Posterior vena cava (tissue), 2 donors: ENCODE data around the gene GTF2A1. TPM values are rescaled to one million over a fixed set of nuclear protein-coding genes. Genes with fewer than 3 reads are reported as not detected.
"Not testable (repeated sequence)": the region's sequence is repeated elsewhere in the genome, so short reads cannot be mapped to it uniquely, and the experiment has no call there.

Experiments used
- DNase-seq: peaks from one replicate; pipeline ENCODE4 v3.0.0-alpha.2; 2020; ENCODE audit warnings: low spot score
- intact Hi-C, 2 donors: fragments of 100-400 bp; cut with DNase I; formaldehyde crosslinking; loops; one replicate each; pipeline versions ENCODE4 v1.14.1 to v1.14.2; 2022 to 2023
- total RNA-seq, 2 donors: library from RNA; stranded (reverse); fragmentation: NEBNext Ultra II Directional; extraction: Animal tissue kit (Norgen Biotek cat#: 25700); gene quantifications; one replicate each; pipeline ENCODE4 v1.2.1, GENCODE V29; 2021
- donor health status: DM: yes; HTN: yes; CAD: no.
- donor health status: DM: yes; HTN: yes; CAD: no.

The GTF2A1 gene
- total RNA-seq, 2 donors from 2014 or later: 28.3 to 30.6 TPM

DNA sequence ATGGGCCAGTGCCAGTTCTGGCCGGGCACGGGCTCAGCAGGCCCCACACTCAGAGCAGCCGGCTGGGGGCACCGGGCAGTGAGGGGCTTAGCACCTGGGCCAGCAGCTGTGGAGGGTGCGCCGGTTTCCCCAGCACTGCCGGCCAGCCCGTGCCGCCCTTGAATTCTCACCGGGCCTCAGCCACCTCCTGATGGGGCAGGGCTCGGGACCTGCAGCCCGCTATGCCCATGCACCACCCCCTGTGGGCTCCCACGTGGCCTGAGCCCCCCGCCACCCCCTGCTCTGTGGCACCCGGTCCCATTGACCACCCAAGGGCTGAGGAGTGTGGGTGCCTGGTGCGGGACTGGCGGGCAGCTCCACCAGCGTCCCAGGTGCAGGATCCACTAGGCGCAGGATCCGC is 15.4 kb upstream of the GTF2A1 start:
- intact Hi-C loops: no loop called here
- DNase-seq: no peak

DNA sequence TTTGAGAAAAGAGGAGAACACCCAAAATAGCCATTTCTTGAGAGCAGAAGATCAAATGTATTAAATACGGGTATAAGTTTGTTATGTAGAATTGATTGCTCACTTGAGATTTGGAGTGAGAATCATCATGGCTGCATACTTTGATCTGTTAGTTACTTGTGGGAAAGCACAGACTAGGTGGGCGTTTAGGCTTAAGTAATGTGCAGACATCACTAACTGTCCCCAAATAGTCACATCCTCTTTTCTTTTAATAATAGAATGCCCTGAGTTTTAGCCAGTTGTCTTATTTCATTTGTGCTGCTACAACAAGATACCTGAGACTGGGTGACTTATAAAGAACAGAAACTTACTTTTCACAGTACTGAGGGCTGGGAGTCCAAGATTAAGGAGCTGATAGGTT is 14.3 kb upstream of the GTF2A1 start:
- intact Hi-C loops: no loop called here
- no peak for DNase-seq

DNA sequence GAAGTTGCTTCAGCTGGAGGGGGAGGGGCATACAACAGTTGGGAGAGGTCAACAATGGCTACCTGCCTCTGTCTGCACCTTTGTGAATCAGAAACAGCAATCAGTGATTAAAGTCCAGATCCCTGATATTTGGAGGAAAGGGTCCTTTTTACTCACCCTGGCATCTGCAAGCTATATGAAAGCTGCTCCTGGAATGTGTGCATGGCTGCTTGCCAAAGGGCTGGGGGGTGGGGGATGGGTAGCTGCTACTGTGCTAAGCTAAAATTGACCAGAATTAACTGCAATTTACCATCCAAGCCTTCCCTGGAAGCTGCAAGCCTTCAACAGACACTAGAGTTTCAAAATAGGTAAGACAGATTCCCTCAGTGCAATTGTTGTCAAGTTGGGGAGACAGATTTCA is 13.5 kb upstream of the GTF2A1 start:
- intact Hi-C loops: no loop called here
- no peak for DNase-seq

DNA sequence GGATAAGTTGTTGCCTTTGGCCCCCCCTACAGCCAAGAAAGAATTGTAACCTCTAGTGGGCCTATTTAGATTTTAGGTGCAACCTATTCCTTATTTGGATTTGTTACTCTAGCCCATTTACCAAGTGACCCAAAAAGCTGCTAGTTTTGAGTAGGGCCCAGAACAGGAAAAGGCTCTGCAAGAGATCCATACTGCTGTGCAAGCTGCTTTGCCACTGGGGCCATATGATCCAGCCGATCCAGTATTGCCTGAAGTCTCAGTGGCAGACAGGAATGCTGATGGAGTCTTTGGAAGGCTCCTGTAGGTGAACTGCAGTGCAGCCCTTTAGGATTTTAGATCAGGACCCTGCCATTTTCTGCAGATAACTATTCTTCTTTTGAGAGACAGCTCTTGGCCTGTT is 12.9 kb upstream of the GTF2A1 start:
- intact Hi-C loops: no loop called here
- DNase-seq: no peak

DNA sequence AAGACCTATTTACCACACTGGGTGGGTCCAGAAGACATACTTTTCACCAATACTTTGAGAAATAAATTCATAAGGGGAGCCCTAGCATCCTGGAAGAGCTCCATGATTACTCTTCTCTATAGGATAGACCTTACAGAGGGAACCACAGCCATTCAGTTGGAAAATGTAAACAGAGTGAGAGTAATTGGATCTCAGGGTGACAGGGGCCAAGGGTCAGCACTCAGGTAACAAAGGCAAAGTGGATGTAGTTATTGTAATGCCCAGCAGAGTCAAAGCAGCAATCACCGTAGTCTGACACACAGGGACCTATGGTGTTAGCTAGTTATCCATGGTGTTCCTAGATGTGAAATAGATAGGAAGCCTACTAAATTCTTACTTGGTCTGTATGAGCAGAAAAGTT is 10.8 kb upstream of the GTF2A1 start:
- intact Hi-C loops: no loop called here
- DNase-seq: no peak

DNA sequence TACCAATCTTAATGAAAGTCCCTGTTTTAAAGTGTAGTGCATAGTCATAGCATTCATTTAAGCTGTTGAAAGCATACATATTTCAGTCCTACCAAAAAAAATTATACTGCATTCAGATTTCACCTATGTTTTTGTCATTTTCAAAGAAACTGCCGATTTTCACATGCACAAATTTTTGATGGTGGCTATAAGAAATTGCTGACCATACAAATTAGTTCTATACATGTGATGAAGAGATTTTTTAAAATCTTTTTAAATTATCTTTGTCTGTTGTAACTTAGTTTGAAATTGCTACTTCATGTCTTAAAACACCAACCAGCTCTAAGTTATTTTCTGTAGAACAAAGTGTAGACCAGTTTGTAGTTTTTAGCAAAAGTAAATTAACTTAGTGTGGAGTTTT is 3.5 kb upstream of the GTF2A1 start:
- intact Hi-C loops: loop anchor here in 1 of 2 donors (10.0 kb wide), 1 partner anchor 1761 kb away; no protein-coding TSS in a partner anchor
- no peak for DNase-seq

DNA sequence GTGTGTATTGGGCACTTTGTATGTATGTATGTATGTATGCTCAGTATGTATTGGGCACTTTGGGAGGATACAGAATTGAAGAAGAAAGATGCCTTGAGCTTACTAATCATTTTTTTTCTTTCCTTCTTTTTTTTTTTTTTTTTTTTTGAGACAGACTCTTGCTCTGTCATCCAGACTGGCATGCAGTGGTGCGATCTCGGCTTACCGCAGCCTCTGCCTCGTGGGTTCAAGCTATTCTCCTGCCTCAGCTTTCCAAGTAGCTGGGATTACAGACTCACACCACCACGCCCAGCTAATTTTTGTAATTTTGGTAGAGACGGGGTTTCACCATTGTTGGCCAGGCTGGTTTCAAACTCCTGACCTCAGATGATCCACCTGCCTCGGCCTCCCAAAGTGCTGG is 3.0 kb upstream of the GTF2A1 start:
- intact Hi-C loops: loop anchor here in 1 of 2 donors (10.0 kb wide), 1 partner anchor 1761 kb away; no protein-coding TSS in a partner anchor
- not testable (repeated sequence) for DNase-seq

DNA sequence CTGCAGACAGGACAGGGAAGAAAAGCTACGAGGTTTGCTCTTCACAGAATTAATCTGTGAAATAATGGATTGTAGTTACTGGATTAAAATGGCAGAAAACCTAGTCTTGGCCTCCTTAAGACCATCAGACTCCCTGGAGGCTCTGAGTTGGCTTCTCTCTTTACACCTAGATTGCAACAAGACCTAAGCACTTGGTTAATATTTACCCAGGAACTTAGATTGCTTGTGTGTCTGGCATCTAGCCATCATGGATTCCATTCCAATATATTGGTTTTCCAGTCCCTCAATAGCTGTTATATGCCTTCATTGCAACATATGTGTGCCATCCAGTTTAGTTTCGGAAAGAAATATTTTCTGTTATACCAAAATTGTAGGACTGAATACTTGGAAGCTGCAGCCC is 1.9 kb upstream of the GTF2A1 start:
- intact Hi-C loops: loop anchor here in 1 of 2 donors (10.0 kb wide), 1 partner anchor 1762 kb away; no protein-coding TSS in a partner anchor
- DNase-seq: no peak

DNA sequence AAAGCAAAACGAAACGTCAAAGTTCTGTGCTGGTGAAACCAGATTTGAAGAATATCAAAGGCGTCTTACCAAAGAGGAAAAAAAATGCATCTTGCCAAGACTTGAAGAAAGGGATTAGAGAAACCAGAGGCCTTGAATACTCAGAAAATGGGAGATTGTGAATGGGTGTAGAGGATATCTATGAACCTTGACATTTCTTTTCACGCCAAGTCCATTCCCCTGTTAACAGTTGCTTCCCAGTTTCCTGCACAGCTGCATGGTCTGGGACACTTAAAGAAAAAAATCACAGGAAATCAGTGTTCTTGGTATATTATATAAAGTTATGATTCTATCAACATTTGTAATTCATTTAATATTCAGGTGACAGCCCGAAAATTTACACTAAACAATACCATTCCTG is 1.4 kb upstream of the GTF2A1 start:
- intact Hi-C loops: loop anchor here in 1 of 2 donors (10.0 kb wide), 1 partner anchor 1763 kb away; no protein-coding TSS in a partner anchor
- no peak for DNase-seq

DNA sequence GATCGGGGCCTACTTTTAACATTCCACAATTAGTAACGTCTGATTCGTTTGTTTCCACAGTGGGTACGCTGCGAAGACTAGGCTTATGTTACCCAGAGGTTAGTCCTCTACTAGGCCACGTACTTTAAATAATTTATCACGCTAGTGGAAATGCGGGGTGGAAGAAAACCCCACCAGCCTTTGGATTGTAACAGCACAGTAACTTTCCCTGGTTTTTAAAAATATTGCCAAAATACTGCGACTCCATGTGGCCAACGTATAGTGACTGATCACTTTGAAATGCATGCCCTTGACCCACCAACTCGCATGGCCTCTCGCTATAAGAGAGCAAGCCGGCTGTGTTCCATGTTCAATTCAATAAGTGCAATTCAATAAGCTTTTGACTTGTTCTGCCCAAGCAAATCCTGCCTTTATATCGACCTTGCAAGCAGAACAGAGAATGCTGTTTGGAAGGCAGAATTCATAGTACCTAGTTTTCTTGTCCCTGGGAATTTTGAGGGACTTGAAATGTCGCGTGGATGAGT is 882 bp upstream of the GTF2A1 start:
- DNase-seq: no peak
- intact Hi-C loops: loop anchor here in 1 of 2 donors (10.0 kb wide), 1 partner anchor 1763 kb away; no protein-coding TSS in a partner anchor

DNA sequence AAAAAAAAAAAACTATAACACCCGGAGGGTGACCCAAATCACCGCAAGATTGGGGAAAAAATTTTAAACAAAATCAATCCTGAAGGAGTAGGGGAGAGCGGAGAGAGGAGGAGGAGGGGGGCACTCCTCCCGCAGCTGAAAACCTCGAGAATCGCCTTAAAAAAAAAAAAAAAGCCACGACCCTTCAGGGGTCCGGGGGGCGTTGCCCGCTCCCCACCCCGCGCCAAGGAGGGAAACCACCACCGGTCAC is 254 bp downstream of the GTF2A1 start:
- DNase-seq: no peak
- intact Hi-C loops: loop anchor here in 1 of 2 donors (10.0 kb wide), 1 partner anchor 1764 kb away; no protein-coding TSS in a partner anchor

DNA sequence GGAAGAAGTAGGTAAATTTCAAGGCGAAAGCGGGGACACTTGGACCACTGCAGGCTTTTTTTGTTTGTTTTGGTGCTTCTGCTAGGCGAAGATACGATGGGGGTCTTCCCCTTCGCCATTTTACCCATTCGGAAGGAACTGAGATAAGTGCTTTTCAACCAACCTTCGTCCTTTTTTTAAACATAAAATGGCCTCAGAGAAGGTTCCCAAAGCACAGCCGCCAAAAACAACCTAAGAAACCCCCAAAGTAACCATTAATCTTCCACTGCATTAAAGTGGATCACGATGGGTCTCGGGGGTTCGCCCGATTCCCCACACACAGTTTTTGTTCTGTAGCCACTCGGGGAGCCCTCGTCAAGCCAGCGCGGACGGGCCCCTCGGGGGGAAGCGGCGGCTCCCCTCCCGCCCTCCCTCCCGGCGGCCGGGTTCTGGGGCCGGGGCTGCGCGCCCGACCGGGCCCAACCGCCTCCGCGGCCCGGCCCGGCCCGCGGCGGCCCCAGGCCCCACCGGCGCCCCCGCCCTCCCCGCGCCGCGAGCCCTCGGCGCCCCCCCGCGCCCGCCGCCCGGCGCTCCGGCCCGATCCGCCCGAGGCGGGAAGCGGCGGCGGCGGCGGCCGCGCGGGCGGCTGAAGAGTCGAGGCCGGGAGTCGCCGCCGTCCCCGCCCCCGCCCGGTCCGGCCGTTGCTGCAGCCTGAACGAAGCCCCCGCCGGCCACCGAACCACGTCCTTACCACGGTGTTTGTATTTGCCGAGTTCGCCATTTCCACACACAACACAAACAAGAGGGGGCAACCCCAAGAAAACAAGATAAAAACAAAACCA is 790 bp downstream of the GTF2A1 start:
- DNase-seq: peak; percentile 85
- intact Hi-C loops: loop anchor here in 1 of 2 donors (10.0 kb wide), 1 partner anchor 1765 kb away; no protein-coding TSS in a partner anchor

DNA sequence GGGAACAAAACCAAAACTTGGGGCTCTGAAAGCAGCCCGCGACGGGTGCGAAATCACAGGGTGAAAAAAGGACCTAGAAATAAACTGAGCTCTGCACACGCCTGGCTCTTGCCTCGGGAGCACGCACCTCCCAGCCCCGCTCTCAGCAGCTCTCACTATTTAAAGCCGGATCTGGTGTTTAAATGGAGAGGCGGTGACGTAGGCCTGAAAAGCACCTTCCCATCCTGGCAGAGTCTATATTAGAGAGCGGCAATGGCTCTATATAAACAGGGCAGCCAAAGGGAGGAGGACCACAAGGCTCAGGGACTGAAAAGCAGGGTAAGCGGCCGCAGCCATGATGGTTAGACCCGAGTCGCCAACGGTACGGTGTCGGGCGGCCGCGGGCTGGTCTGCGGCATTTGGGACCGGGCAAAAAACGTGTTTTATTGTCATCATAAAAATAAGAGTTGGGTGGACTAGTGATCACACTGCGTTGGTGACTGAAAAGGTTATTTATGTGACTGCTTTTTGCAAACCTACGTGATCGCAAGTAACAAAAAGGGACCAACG is 1.5 kb downstream of the GTF2A1 start:
- DNase-seq: peak; percentile 95
- intact Hi-C loops: no loop called here

DNA sequence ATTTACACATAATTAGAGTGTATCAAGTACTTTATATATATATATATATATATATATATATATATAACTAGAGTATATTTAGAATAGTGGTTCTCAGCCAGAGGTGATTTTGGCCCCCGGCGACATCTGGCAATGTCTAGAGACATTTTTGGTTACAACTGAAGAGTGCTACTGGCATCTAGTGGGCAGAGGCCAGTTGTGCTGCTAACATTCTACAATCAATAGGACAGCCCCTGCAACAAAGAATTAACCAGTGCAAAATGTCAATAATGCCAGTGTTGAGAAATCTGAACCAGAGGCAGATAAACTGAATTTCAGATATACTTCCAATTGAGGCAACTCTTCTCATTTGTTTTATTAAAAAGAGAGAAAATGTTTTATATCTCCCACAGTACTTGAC is 8.9 kb downstream of the GTF2A1 start:
- intact Hi-C loops: no loop called here
- DNase-seq: no peak

DNA sequence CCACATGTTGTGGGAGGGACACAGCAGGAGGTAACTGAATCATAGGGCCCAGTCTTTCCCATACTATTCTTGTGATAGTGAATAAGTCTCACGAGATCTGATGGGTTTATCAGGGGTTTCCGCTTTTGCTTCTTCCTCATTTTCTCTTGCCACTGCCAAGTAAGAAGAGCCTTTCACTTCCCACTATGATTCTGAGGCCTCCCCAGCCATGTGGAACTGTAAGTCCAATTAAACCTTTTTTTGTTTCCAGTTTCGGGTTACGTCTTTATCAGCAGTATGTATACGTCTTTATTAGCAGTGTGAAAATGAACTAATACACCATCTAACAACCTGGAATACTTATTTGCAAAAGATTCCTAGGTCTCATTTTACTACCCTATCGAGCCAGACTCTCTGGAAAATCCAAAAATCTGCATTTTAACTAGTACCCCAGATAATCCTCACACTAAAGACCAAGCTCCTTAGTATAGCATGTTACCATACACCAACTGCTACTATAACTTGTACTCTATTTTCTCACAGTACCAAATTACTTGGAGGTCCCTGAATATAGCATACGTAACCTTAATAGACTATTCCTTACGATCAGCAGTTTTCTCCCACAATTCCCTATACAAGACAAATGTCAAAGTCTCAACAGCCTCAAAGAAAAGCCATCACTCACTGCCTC is 11.5 kb downstream of the GTF2A1 start:
- DNase-seq: no peak

DNA sequence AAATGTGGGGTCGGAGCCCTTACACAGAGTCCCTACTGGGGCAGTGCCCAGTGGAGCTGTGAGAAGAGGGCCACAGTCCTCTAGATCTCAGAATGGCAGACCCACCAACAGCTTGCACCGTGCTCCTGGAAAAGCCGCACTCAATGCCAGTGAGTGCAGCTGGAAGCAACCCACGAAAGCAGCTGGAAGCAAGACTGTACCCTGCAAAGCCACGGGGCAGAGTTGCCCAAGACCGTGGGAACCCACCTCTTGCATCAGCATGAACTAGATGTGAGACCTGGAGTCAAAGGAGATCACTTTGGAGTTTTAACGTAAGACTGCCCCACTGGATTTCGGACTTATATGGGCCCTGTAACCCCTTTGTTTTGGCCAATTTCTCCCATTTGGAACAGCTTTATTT is 12.3 kb downstream of the GTF2A1 start:
- intact Hi-C loops: no loop called here
- DNase-seq: no peak

More for the DNA sequence above, 11.5 kb downstream of the GTF2A1 start:
- intact Hi-C loops: no loop called here

DNA sequence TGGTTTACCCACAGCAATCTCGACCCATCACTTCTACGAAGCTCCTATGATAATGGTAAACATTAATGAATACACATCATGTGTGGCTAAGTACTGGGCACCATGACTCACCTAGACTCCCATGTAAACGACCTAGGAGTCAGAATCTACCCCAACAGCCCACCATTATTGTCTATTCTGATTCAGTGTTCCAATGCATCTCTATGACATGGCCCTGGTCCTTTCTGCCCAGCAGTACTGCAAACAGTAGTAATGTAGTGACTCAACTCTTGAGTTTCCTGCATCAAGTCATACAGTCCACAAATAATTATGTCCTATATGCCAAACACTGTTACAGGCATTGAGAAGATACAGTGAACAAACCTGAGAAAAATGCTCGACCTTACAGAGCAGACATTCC is 14.6 kb downstream of the GTF2A1 start:
- intact Hi-C loops: no loop called here
- no peak for DNase-seq

DNA sequence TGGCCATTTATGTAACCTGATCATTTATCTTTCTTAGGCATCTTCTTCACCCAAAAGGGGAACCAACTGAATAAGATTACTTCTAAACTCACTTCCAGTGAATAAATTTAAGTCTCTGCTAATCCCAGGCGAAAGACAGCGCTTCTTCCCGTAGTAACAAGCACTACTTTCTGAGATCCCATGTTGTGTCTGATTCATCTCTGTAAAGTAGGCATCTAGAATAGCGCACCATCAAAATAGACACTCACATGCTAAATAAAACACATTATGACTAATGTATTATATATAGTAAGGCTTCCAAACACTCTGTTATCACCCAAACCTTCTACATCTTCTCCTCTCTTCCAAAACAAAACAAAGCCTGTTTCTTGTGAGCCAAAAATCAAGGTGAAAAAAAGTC is 15.1 kb downstream of the GTF2A1 start:
- intact Hi-C loops: no loop called here
- DNase-seq: no peak

DNA sequence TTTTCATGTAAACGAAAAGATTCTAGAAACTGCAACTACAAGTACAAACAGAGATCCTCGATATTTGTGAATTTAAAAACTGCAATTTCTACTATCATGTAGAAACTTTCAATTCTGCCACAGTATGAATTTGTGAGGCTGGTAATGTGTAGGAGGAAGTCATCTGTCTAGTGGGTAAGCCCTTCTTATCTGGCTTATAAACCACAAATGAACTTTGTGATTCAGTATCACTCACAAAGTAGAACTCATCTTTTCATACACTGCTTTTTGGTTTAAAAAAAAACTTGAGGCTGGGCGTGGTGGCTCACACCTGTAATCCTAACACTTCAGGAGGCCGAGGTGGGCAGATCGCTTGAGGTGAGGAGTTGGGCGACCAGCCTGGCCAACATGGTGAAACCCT is 20.7 kb downstream of the GTF2A1 start:
- DNase-seq: no peak
- intact Hi-C loops: no loop called here

DNA sequence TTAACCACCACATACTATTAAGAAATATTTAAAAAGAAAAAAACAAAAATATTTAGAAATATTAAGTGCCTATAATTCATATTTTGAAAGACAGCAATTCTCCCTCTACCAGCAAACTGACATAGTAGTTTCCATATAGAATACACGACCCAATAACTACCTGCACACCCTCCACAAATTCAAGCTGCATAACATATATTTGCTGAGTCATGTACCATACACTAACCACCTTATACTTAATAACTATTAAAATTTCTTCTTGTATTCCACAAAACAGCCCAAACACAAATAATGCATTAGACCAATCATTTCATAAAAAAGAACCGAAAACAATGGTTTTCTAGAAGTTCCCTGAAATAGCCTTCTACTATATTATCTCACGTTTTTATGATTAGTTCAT is 21.7 kb downstream of the GTF2A1 start:
- intact Hi-C loops: no loop called here
- no peak for DNase-seq
